GM13977 (cell line): ENCODE results near the gene ERGIC1.

Experiments used
- DNase-seq: peaks from one replicate; pipeline ENCODE4 v3.0.0; 2012; ENCODE audit warnings: low spot score
- in situ Hi-C: fragments of 300-500 bp; cut with MboI; formaldehyde crosslinking; loops from one replicate; pipeline ENCODE4 v1.12.0; 2022; ENCODE audit warnings: low sequenced_read_pairs, low pct_unique_long_range_greater_than_20kb, mixed read lengths, inconsistent platforms; ENCODE audit not compliant: unreplicated experiment
- TF ChIP-seq, protein P1 (sequence below): IDR thresholded peaks from 2 replicates; pipeline ENCODE4 v1.5.1; 2012; ENCODE audit warnings: mild to moderate bottlenecking, control low read depth; ENCODE audit not compliant: insufficient read depth; ENCODE audit errors: extremely low read depth, missing control alignments

ERGIC1 gene

DNA sequence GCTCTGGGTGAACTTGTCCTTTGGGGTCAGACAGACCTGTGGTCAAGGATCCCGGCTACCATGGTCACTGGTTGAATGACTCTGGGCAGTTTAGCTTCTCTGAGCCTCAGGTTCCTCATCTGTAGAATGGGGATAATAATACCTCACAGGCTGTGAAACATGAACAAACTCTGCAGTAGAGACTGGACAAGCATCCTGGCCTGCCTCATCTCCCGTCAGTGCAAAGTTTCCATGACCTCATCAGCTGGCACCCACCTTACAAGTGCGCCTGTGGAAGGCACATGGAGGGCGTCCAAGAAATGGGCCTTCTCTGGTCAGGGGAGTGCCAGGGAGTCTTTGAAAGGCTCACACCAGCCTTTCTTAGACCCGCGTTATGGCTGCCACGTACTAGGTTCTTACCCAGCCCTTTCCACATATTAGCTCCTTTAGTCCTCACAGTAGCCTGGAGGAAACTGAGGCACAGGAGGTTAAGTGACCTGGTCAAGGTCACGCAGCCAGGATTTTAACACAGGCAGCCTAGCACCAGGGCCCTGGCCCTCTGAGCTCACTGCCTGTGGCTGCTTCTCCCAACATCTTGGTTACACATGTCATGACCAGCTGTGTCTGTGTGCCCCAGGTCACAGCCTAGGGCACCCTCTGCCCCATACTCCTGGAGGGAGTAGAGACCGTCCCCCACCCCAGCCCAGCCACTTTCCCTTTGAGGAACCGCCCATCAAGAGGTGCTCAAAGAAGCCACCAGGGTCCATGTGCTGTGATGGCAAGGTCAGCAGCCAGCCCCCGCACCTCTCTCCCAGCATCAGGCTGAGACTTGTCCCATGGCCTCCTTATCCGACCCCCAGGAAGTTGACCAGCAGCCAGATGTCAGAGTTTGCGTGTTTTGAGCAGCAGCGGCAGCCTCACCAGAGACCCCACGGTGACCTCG lies 85.7 kb downstream of the ERGIC1 start:
- no peak for DNase-seq
- TF ChIP-seq, protein P1, sequence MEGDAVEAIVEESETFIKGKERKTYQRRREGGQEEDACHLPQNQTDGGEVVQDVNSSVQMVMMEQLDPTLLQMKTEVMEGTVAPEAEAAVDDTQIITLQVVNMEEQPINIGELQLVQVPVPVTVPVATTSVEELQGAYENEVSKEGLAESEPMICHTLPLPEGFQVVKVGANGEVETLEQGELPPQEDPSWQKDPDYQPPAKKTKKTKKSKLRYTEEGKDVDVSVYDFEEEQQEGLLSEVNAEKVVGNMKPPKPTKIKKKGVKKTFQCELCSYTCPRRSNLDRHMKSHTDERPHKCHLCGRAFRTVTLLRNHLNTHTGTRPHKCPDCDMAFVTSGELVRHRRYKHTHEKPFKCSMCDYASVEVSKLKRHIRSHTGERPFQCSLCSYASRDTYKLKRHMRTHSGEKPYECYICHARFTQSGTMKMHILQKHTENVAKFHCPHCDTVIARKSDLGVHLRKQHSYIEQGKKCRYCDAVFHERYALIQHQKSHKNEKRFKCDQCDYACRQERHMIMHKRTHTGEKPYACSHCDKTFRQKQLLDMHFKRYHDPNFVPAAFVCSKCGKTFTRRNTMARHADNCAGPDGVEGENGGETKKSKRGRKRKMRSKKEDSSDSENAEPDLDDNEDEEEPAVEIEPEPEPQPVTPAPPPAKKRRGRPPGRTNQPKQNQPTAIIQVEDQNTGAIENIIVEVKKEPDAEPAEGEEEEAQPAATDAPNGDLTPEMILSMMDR = no peak
- in situ Hi-C loops = no loop called here

DNA sequence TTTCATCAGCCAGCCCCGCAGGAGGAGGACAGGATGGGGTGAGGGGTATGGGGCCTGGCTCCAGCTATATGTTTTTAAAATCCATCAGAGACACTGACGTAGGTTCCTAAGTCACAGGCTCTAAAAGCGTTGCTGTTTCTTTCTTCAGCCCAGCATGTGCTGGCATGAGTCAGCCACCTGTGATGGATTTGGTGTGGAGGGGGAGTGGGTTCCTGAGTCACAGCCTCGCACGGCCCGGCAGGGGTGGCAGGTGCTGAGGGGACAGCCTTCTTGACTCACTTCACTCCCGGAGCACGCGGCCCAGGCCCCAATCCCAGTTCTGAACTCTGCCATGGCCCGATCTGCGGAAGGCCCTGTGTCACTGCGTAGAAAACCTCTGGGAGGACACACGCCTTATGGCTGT lies 86.4 kb downstream of the ERGIC1 start:
- in situ Hi-C loops = no loop called here
- TF ChIP-seq, protein P1 = no peak
- no peak for DNase-seq

DNA sequence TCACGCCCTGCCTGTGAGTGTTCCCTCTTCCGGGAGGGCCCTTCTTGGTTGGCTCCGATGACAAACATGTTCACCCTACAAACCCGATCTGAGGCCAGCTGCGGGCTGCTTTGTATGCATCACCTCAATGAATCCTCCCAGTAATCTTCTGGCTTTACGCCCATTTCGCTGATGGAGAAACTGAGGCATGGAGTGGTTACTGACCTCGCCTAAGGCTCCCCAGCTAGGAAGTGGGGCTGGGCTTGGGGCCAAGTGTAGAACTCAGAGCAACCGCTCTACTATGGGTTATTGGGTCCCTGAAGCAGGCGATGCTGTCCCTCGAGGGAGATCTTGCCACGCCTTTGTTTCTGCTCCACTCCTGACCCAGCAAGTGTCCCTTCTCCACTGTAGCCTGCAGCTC lies 86.9 kb downstream of the ERGIC1 start:
- TF ChIP-seq, protein P1 = no peak
- in situ Hi-C loops = no loop called here
- no peak for DNase-seq

DNA sequence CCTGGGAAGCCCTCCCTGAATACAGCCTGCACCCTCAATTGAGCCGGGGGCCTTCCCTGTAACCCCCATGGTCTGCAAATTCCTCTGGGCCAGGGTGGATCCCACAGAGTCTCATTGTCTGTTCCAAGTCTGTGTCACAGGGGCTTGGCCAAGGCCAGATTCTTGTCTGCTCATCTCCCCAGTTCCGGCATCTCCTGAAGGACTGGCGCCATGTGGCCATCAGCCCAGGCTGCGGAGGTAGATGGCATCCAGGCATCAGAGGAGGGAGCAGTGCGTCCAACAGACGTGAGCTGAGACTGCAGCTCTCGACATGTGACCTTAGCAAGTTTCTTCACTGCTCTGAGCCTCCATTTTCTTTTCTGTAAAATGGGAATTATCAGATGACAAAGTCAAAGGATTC lies 87.9 kb downstream of the ERGIC1 start:
- DNase-seq = no peak
- TF ChIP-seq, protein P1 = no peak
- in situ Hi-C loops = no loop called here

DNA sequence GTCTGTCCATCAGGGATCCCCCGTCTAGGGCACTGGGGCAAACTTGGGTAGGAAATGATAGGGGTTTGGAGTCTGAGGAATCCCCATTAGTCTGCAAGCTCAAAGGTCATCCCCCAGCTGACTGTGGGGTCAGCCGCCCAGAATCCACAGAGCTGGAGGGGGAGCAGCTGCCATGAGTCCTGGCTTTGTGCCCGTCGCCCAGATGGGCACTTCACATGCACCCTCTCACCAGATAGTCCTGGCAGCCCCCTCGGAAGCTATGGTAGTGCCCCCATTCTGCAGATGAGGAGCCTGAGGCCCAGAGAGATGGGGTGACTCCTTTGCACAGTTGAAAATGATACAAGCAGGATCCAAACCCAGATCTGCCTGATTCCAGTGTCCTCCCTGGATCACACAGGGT lies 89.5 kb downstream of the ERGIC1 start:
- in situ Hi-C loops = no loop called here
- no peak for DNase-seq
- TF ChIP-seq, protein P1 = no peak

DNA sequence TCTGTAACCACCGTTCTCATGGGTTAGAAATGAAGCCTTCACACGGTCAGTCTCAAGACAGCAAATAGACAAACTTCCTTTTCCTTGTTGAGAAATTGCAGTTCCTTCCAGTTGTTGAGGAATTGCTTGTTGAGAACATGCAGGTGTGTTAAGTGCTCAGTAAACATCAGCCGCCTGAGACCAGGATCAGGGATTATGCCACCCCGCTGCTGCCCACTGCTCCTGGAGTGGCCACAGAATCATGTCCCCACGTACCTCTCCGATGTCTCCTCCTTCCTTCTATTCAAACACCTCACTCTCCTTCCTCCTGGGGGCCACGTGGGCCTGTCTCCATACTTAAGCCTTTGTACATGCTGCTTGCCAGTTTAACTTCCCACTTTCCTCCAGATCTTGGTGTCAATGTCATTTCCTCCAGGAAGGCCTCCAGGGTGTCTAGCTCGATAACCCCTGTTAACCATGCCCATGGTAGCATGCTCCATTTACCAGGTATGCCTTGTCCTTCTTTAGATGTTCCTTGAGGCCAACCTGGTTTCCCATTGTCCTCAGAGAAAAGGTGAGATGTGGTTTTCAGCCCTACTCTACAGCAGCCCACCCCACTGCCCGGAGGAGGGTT lies 91.4 kb downstream of the ERGIC1 start:
- no peak for DNase-seq
- in situ Hi-C loops = loop anchor here (25.0 kb wide), 1 partner anchor 438 kb away; no protein-coding TSS in a partner anchor
- TF ChIP-seq, protein P1 = no peak
